DMS 273 treated with DMSO at 0.1 percent for 48 hours (cell line): ENCODE data around the gene ITPR1.
"Not testable (repeated sequence)": the region's sequence is repeated elsewhere in the genome, so short reads cannot be mapped to it uniquely, and the experiment has no call there.

Experiments used
- DNase-seq: peaks from one replicate; lab custom pipeline; 2025; lab: John Stamatoyannopoulos, UW

The ITPR1 gene

GRCh38 chr3:4758957-4759656 is 266.0 kb downstream of the ITPR1 start:
- no peak for DNase-seq

GRCh38 chr3:4759689-4760312 is 266.7 kb downstream of the ITPR1 start:
- no peak for DNase-seq

GRCh38 chr3:4761759-4762158 is 268.6 kb downstream of the ITPR1 start:
- DNase-seq: no peak

DNA sequence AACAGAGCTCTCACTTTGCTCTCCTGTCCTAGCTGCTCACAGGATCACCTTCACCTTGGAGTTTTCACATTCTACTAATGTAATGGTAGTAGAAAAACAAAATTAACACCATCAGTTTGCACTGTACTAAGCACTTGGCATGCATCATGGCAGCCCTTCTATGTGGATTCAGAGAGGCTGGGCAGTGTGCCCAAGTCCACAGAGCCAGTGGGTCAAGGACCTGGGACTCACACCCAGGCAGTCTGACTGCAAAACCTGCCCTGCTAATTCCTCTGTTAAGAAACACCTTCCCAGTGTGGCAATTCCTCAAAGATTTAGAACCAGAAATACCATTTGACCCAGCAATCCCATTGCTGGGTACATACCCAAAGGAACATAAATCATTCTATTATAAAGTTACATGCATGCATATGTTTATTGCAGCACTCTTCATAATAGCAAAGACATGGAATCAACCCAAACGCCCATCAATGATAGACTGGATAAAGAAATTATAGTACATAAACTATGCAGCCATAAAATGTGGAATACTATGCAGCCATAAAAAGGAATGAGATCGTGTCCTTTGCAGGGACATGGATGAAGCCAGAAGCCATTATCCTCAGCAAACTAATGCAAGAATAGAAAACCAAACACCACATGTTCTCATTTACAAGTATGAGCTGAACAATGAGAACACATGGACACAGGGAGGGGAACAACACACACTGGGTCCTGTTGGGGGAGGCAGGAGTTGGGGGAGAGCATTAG is 269.5 kb downstream of the ITPR1 start:
- not testable (repeated sequence) for DNase-seq

- DNase-seq: no peak
Observed at GRCh38 chr3:4763604-4764247, 270.6 kb downstream of the ITPR1 start.

DNA sequence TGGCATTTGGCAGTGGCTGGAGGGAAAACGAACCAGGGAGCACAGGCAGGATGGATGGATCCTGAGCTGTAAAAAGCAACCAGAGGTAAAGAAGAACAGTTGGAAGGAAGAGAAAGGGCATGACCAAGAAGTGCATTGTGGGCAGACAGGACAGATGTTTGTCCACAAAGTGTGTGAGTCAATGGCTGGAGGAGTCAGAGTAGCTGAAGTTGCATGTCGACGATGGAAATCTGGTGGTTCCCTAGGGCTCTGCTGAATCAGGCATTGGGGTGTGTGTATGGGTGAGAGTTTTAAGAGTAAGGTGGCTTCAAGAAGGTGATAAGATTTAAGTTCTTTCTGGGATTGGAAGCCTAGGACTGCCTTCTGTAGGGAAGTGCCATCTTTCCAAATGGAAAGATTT is 272.1 kb downstream of the ITPR1 start:
- no peak for DNase-seq

GRCh38 chr3:4766263-4766662 is 273.1 kb downstream of the ITPR1 start:
- no peak for DNase-seq

- DNase-seq: no peak
Observed at GRCh38 chr3:4766716-4767499, 273.8 kb downstream of the ITPR1 start.

DNA sequence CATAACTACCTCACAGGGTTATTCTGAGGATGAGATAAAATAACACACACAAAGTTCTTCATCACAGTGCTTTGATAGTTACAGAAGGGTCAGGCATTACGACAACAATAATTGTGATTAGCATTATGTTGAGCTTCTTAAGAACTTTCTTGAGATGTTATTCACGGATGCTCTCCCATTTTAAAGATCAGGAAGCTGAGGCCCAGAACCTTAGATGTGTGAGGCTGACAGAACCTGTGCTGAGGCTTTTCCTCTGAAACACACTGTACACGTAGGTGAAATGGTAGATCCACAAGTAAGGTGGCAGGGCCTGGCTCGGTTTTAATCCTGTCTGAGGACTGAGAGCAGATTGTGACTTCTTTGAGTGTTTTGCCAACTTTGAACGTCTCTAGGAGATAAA is 274.9 kb downstream of the ITPR1 start:
- no peak for DNase-seq

DNA sequence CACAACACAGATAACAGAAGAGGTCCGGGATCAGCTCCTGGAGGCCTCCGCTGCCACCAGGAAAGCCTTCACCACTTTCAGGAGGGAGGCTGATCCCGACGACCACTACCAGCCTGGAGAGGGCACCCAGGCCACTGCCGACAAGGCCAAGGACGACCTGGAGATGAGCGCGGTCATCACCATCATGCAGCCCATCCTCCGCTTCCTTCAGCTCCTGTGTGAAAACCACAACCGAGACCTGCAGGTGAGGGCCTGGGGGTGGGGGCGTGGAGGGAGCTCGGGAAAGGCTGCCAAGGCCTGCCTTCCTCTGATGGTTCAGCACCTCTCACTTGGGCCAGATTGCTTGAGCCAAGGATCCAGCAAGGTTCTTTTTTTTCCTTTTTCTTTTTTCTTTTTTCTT is 275.4 kb downstream of the ITPR1 start:
- DNase-seq: no peak

GRCh38 chr3:4770561-4770960 is 277.4 kb downstream of the ITPR1 start:
- no peak for DNase-seq

GRCh38 chr3:4771243-4771642 is 278.1 kb downstream of the ITPR1 start:
- DNase-seq: no peak

GRCh38 chr3:4772171-4772804 is 279.1 kb downstream of the ITPR1 start:
- no peak for DNase-seq

DNA sequence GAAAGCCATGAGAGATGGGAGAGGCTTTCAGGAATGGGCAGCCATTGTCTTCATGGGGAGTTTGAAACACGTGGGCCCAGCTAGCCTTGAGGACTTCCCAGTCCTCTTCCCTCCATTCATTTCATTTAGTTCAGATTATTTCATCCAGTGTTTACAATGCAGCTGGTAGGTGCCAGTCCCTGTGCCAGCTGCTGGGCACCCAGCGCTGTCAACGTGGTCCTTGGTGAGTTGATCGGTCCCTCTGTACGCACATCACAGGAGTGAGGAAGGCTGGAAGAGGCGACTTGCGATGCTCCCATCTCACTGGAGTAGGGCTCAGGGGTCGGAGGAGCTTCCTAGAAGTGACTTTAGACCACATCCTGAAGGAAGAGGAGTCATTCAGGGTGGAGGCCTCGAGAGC is 279.7 kb downstream of the ITPR1 start:
- no peak for DNase-seq

DNA sequence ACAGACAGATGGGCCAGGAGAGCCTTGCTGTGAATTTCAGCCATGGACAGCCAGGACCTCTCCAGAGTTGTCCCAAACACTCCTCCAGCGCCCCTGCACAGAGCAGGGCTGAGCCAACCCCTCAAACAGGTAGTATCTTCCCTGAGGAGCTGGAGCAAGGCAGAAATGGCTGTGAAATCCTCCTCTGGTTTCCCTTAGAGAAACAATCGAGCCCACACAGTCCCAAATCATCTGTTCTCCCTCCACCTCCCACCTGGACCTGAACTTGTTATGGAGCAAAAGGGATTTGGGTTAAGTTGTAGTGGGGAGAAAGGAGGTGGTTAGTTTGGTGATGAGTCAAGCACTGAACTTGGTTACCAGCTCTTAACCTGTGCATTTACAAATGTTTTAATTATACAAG is 280.4 kb downstream of the ITPR1 start:
- DNase-seq: no peak

DNA sequence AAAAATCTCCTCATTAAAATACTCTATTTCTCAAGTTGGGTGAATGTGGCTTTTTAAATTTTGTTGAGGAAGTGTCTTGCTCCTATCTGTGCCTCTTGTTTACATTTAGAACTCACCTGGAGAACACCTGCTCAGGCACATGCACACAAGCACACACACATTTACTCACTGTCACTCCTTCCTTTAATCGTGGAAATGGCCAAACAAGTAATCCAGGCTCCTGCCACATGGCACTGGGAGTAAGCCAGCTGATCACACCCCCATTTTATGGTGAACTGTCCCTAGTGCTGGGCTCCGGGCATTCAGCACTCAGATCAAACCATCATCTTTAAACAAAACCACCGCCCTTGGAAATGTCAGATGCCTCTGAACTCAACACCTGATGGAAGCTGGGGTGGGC is 281.4 kb downstream of the ITPR1 start:
- no peak for DNase-seq

GRCh38 chr3:4776399-4776979 is 283.3 kb downstream of the ITPR1 start:
- no peak for DNase-seq

DNA sequence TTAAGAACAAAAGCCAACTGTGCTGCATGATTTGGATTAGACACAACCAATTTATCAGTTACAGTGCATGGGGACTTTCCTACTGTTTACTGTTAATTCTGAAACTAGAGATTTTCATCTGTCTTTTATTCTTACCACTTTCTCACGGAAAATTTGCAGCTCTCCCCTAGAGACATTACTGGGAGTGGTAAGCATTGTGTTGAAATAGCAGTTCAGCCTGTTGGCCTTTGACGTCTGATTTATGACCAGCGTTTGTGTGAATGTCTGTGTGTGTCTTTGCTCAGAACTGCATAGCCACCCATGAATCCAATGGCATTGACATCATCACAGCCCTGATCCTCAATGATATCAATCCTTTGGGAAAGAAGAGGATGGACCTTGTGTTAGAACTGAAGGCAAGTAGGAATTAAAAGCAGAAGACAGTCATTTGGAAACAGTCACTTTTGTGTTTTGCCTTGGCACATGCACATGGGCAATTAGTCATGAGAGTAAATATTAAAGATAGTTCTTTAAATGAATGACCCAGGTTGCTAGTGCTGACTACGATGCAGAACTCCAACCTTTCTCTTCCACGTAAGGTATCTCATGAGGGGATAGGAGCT is 283.9 kb downstream of the ITPR1 start:
- DNase-seq: no peak

GRCh38 chr3:4778119-4778518 is 285.0 kb downstream of the ITPR1 start:
- DNase-seq: no peak

DNA sequence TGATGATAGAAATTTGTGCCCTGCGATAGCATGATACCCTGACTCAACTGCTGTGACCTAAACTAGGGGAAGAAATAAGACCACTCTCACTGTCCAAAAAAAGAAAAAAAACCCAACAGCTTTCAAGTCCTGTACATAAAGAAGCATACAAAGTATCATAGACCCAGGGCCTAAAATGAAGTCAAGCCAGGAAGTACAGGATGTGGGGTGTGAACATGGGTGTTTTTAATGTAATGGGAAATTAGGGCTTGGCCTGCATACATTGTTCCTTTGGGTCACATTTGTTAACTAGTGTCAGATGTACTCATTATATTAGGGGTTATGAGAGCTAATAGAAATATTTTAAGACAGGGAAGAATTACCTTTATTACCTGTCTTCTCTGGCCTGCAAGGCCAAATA is 285.6 kb downstream of the ITPR1 start:
- no peak for DNase-seq

GRCh38 chr3:4780545-4780957 is 287.4 kb downstream of the ITPR1 start:
- no peak for DNase-seq
